Heart left ventricle (tissue), 13 donors: ENCODE results near the gene KCNMA1.

ENCODE experiments used
- CTCF ChIP-seq, 12 donors: fragments of 200-600 bp; sonication (generic) in 4 of 12; IDR thresholded peaks; one replicate each; pipeline versions ENCODE4 v1.5.0 to v1.8.0; 2018 to 2022; ENCODE audit warnings: antibody characterized with exemption in 12 of 12, mild to moderate bottlenecking in 5 of 12
- POLR2A ChIP-seq, 2 donors: fragments of 450-650 bp; IDR thresholded peaks; one replicate each; pipeline ENCODE4 v1.6.1; 2017; ENCODE audit warnings: antibody characterized with exemption in 2 of 2, mild to moderate bottlenecking in 2 of 2, moderate library complexity in 2 of 2
- donor health status: ischemic (EF 13 %, LVEDD 7.1; RV severe dilation, severe dysfunction).
- donor health status: DM: no; HTN: yes; CAD: no.
- donor health status: DM: no; HTN: no; CAD: no.
- donor health status: ischemic (EF 25% LVEDD 6.9; RV normal size, moderate dysfunction).
- donor health status: ischemic (EF 25% LVEDD 5.7; RV mildly dilated, moderate dysfunction).
- donor health status: ischemic (EF 35%, LVEDD 5.7; RV mildly dilated, moderate dysfunction).
- donor health status: nonischemic (EF 11% LVEDD 7.7; RV severe dilation, severe dysfunction).
- donor health status: DM: yes; HTN: yes; CAD: no.
- donor health status: PGD.
- donor health status: ischemic (EF 29% LVEDD 5.4; RV normal size, mild dysfunction).
- donor health status: nonischemic (EF 23%, LVEDD 6.1; RV moderate dilation, normal function).

DNA sequence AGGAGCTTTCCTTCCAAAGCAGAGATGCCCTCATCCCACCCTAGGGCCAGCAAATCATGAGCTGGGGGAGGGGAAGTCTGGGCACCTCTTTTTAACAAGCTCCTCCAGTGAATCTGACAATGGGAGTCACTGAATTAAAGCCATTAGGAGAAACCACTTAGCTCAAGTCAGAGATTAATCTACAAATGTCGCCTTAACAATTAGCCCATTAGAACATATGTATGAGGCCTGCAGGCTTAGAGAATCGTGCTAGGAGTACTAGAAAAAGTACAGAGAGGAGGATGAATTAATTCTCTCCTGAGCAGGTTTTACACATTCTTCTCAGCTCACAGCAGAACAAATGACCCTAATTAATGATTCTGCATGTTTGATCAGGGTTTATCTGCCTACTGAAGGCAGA lies 381.3 kb downstream of the KCNMA1 start:
- TF ChIP-seq CTCF (IDR thresholded peaks at IDR 0.05), result no peak
- no peak for TF ChIP-seq POLR2A (IDR thresholded peaks at IDR 0.05)
